Measurements from ENCODE around the gene ZBP1. TPM values are rescaled to one million over a fixed set of nuclear protein-coding genes. Genes with fewer than 3 reads are reported as not detected.

Gene ZBP1
- total RNA-seq, 4 donors from 2014 or later = 0.28 to 0.84 (median 0.56) TPM; not detected in 1

- ATAC-seq (ENCODE audit: low FRiP score) = no peak
- TF ChIP-seq CTCF (IDR thresholded peaks at IDR 0.05) = no peak
- peak; percentile 10 for DNase-seq (ENCODE audit: low spot score)
Observed at GRCh38 chr20:57650756-57651483, 30.7 kb upstream of the ZBP1 start.

- DNase-seq (ENCODE audit: low spot score) = peak; percentile 17
Observed at GRCh38 chr20:57650266-57650665, 30.0 kb upstream of the ZBP1 start.

GRCh38 chr20:57649617-57650015, 29.4 kb upstream of the ZBP1 start:
- TF ChIP-seq CTCF (IDR thresholded peaks at IDR 0.05) = no peak
- DNase-seq (ENCODE audit: low spot score) (no peak), ATAC-seq (ENCODE audit: low FRiP score) (no peak)

More at GRCh38 chr20:57650266-57650665, 30.0 kb upstream of the ZBP1 start:
- no peak for TF ChIP-seq CTCF (IDR thresholded peaks at IDR 0.05)
- ATAC-seq (ENCODE audit: low FRiP score) = no peak

GRCh38 chr20:57648878-57649616, 28.8 kb upstream of the ZBP1 start:
- TF ChIP-seq CTCF (IDR thresholded peaks at IDR 0.05) = no peak
- ATAC-seq (ENCODE audit: low FRiP score) = no peak
- no peak for DNase-seq (ENCODE audit: low spot score)

- TF ChIP-seq CTCF (IDR thresholded peaks at IDR 0.05) = no peak
- ATAC-seq (ENCODE audit: low FRiP score) (no peak), DNase-seq (ENCODE audit: low spot score) (peak; percentile 18)
Observed at GRCh38 chr20:57647933-57648785, 27.9 kb upstream of the ZBP1 start.

- no peak for ATAC-seq (ENCODE audit: low FRiP score)
- no peak for TF ChIP-seq CTCF (IDR thresholded peaks at IDR 0.05)
Observed at GRCh38 chr20:57647006-57647932, 27.0 kb upstream of the ZBP1 start.

More at GRCh38 chr20:57647006-57647932, 27.0 kb upstream of the ZBP1 start:
- DNase-seq (ENCODE audit: low spot score) = peak; percentile 13
